Measurements from ENCODE around the gene TNRC6C. TPM values are rescaled to one million over a fixed set of nuclear protein-coding genes. Genes with fewer than 3 reads are reported as not detected.

Gene TNRC6C
- total RNA-seq, 2 experiments from 2014 or later = 25.5 to 26.7 TPM

- Mint-ChIP-seq H3K9me3 (no peaks in the 10 kb centered on the region), H3K4me3 (no peak overlapping the region), H3K27me3 (peaks cover 18% of the 10 kb centered on the region), H3K36me3 (ENCODE audit: low read depth) (no peaks in the 10 kb centered on the region), H3K4me1 (no peaks in the 10 kb centered on the region), H3K27ac (no peak overlapping the region)
- DNase-seq = no peak
- ChIA-PET POLR2A (no interaction called here), CTCF (no interaction called here)
These were observed 17.5 kb upstream of the TNRC6C start for GRCh38 chr17:77941004-77941403.

GRCh38 chr17:77942112-77942988 lies 16.2 kb upstream of the TNRC6C start:
- DNase-seq = no peak
- H3K27me3 Mint-ChIP-seq = peaks cover 18% of the 10 kb centered on the region
- no peaks in the 10 kb centered on the region for H3K36me3 Mint-ChIP-seq (ENCODE audit: low read depth)
- no peaks in the 10 kb centered on the region for H3K4me1 Mint-ChIP-seq
- no peak overlapping the region for H3K4me3 Mint-ChIP-seq
- no peaks in the 10 kb centered on the region for H3K9me3 Mint-ChIP-seq
- no peak overlapping the region for H3K27ac Mint-ChIP-seq
- POLR2A ChIA-PET = no interaction called here
- CTCF ChIA-PET = no interaction called here

- Mint-ChIP-seq H3K27ac (no peak overlapping the region), H3K27me3 (peaks cover 26% of the 10 kb centered on the region), H3K4me3 (no peak overlapping the region), H3K4me1 (no peaks in the 10 kb centered on the region), H3K36me3 (ENCODE audit: low read depth) (no peaks in the 10 kb centered on the region), H3K9me3 (no peaks in the 10 kb centered on the region)
- ChIA-PET POLR2A (no interaction called here), CTCF (no interaction called here)
- no peak for DNase-seq
These were observed 14.5 kb upstream of the TNRC6C start for GRCh38 chr17:77943971-77944370.

GRCh38 chr17:77944390-77945222 lies 13.9 kb upstream of the TNRC6C start:
- Mint-ChIP-seq H3K4me3 (no peak overlapping the region), H3K9me3 (no peaks in the 10 kb centered on the region), H3K36me3 (ENCODE audit: low read depth) (no peaks in the 10 kb centered on the region), H3K27ac (no peak overlapping the region), H3K27me3 (peaks cover 31% of the 10 kb centered on the region), H3K4me1 (no peaks in the 10 kb centered on the region)
- no peak for DNase-seq
- POLR2A ChIA-PET = no interaction called here
- CTCF ChIA-PET = no interaction called here

- ChIA-PET POLR2A (interaction anchor here (0.9 kb wide), 1 partner anchor 11 kb away, joined by 4 read pairs; the partner anchor contains the start of gene TNRC6C), CTCF (no interaction called here)
- H3K4me3 Mint-ChIP-seq = no peak overlapping the region
- no peaks in the 10 kb centered on the region for H3K36me3 Mint-ChIP-seq (ENCODE audit: low read depth)
- no peak for DNase-seq
- H3K27me3 Mint-ChIP-seq = peaks cover 42% of the 10 kb centered on the region
- H3K9me3 Mint-ChIP-seq = no peaks in the 10 kb centered on the region
- peaks cover under 1% of the 10 kb centered on the region for H3K4me1 Mint-ChIP-seq
- no peak overlapping the region for H3K27ac Mint-ChIP-seq
These were observed 11.4 kb upstream of the TNRC6C start for GRCh38 chr17:77946900-77947645.

GRCh38 chr17:77948690-77949114 lies 9.8 kb upstream of the TNRC6C start:
- H3K36me3 Mint-ChIP-seq (ENCODE audit: low read depth) = no peaks in the 10 kb centered on the region
- DNase-seq = no peak
- no peak overlapping the region for H3K27ac Mint-ChIP-seq
- peaks cover 53% of the 10 kb centered on the region for H3K27me3 Mint-ChIP-seq
- POLR2A ChIA-PET = interaction anchor here (1.1 to 2.8 kb wide), 2 partner anchors 9 to 10 kb away, joined by 4 to 12 read pairs; partner anchors contain the start of gene TNRC6C
- no peak overlapping the region for H3K4me3 Mint-ChIP-seq
- CTCF ChIA-PET = no interaction called here
- H3K9me3 Mint-ChIP-seq = no peaks in the 10 kb centered on the region
- H3K4me1 Mint-ChIP-seq = peaks cover 5% of the 10 kb centered on the region

- POLR2A ChIA-PET = no interaction called here
- Mint-ChIP-seq H3K9me3 (no peaks in the 10 kb centered on the region), H3K27ac (no peak overlapping the region), H3K36me3 (ENCODE audit: low read depth) (no peaks in the 10 kb centered on the region), H3K4me3 (no peak overlapping the region), H3K27me3 (peaks cover 70% of the 10 kb centered on the region), H3K4me1 (peaks cover 5% of the 10 kb centered on the region)
- no peak for DNase-seq
- CTCF ChIA-PET = no interaction called here
These were observed 7.4 kb upstream of the TNRC6C start for GRCh38 chr17:77951123-77951522.

GRCh38 chr17:77952368-77952767 lies 6.1 kb upstream of the TNRC6C start:
- H3K4me1 Mint-ChIP-seq = peaks cover 11% of the 10 kb centered on the region
- H3K9me3 Mint-ChIP-seq = no peaks in the 10 kb centered on the region
- ChIA-PET CTCF (no interaction called here), POLR2A (no interaction called here)
- no peak for DNase-seq
- no peak overlapping the region for H3K27ac Mint-ChIP-seq
- no peak overlapping the region for H3K4me3 Mint-ChIP-seq
- H3K36me3 Mint-ChIP-seq (ENCODE audit: low read depth) = no peaks in the 10 kb centered on the region
- peaks cover 76% of the 10 kb centered on the region for H3K27me3 Mint-ChIP-seq

- ChIA-PET POLR2A (interaction anchor here (0.6 to 2.9 kb wide), 29 partner anchors 8 to 869 kb away, joined by 3 to 47 read pairs (median 5); partner anchors contain the start of gene TMC6), CTCF (interaction anchor here (0.9 to 1.9 kb wide), 4 partner anchors 15 to 558 kb away, joined by 3 to 7 read pairs (median 3); no protein-coding TSS in a partner anchor)
- Mint-ChIP-seq H3K9me3 (no peaks in the 10 kb centered on the region), H3K27me3 (peaks cover 52% of the 10 kb centered on the region), H3K27ac (peak overlapping the region; percentile 52), H3K4me3 (peak overlapping the region; percentile 83), H3K4me1 (peaks cover 27% of the 10 kb centered on the region), H3K36me3 (ENCODE audit: low read depth) (peaks cover 7% of the 10 kb centered on the region)
- no peak for DNase-seq
These were observed 1.2 kb upstream of the TNRC6C start for GRCh38 chr17:77957235-77957856.

- Mint-ChIP-seq H3K36me3 (ENCODE audit: low read depth) (peaks cover 11% of the 10 kb centered on the region), H3K4me1 (peaks cover 36% of the 10 kb centered on the region), H3K4me3 (peak overlapping the region; percentile 67), H3K9me3 (no peaks in the 10 kb centered on the region), H3K27ac (no peak overlapping the region), H3K27me3 (peaks cover 40% of the 10 kb centered on the region)
- ChIA-PET CTCF (interaction anchor here (0.7 to 1.9 kb wide), 13 partner anchors 11 to 1149 kb away, joined by 3 to 10 read pairs (median 4); no protein-coding TSS in a partner anchor), POLR2A (interaction anchor here (0.6 to 2.9 kb wide), 51 partner anchors 10 to 870 kb away, joined by 3 to 47 read pairs (median 4); partner anchors contain the start of gene TMC6)
- no peak for DNase-seq
These were observed 218 bp downstream of the TNRC6C start for GRCh38 chr17:77958716-77959125.

GRCh38 chr17:77959126-77959925 lies 823 bp downstream of the TNRC6C start:
- peaks cover 38% of the 10 kb centered on the region for H3K4me1 Mint-ChIP-seq

More at GRCh38 chr17:77959126-77959925, 823 bp downstream of the TNRC6C start:
- POLR2A ChIA-PET = interaction anchor here (0.7 to 2.9 kb wide), 22 partner anchors 10 to 417 kb away, joined by 3 to 47 read pairs (median 6); partner anchors contain the start of gene TMC6
- DNase-seq = peak; percentile 41
- H3K27me3 Mint-ChIP-seq = peaks cover 39% of the 10 kb centered on the region
- H3K36me3 Mint-ChIP-seq (ENCODE audit: low read depth) = peaks cover 11% of the 10 kb centered on the region
- H3K9me3 Mint-ChIP-seq = no peaks in the 10 kb centered on the region
- H3K4me3 Mint-ChIP-seq = peak overlapping the region; percentile 75
- CTCF ChIA-PET = interaction anchor here (0.6 to 1.2 kb wide), 4 partner anchors 9 to 124 kb away, joined by 3 to 4 read pairs (median 3); no protein-coding TSS in a partner anchor
- H3K27ac Mint-ChIP-seq = peak overlapping the region; percentile 61

All from activated CD4-positive, alpha-beta memory T cell treated with anti-CD3 and anti-CD28 coated beads, Interleukin-2, amount 10 ng/mL, durations not matched to agents 7 days and 5 days (primary cell).